Liver (tissue), 9 donors: ENCODE data around the gene PLEKHA6. TPM values are rescaled to one million over a fixed set of nuclear protein-coding genes. Genes with fewer than 3 reads are reported as not detected.
A peak's percentile ranks its signal among the peaks of the same experiment; 100 is the strongest.

Experiments
- DNase-seq: peaks from one replicate; pipeline ENCODE4 v3.0.0-alpha.2; 2017; ENCODE audit warnings: low spot score
- H3K27ac ChIP-seq, 2 donors: one replicate each; pipeline ENCODE4 v1.7.0; 2013; ENCODE audit warnings: inconsistent platforms in 2 of 2, low read length in 2 of 2, control low read depth in 1 of 2, low read depth in 1 of 2, mild to moderate bottlenecking in 1 of 2
- H3K27me3 ChIP-seq, 4 donors: one replicate each; pipeline versions ENCODE4 v1.6.1 to v1.7.0; 2013; ENCODE audit warnings: low read length in 3 of 4, inconsistent platforms in 1 of 4, mild to moderate bottlenecking in 1 of 4, moderate library complexity in 1 of 4; ENCODE audit not compliant: control insufficient read depth in 4 of 4, insufficient read depth in 4 of 4
- H3K36me3 ChIP-seq, 4 donors: one replicate each; pipeline versions ENCODE4 v1.6.1 to v1.7.0; 2013; ENCODE audit warnings: low read length in 3 of 4, mild to moderate bottlenecking in 3 of 4, low read depth in 1 of 4, moderate library complexity in 1 of 4; ENCODE audit not compliant: control insufficient read depth in 4 of 4, insufficient read depth in 3 of 4
- H3K4me1 ChIP-seq, 4 donors: one replicate each; pipeline versions ENCODE4 v1.6.1 to v1.7.0; 2013; ENCODE audit warnings: low read length in 3 of 4, mild to moderate bottlenecking in 3 of 4, moderate library complexity in 1 of 4; ENCODE audit not compliant: control insufficient read depth in 4 of 4, insufficient read depth in 4 of 4
- H3K4me3 ChIP-seq, 3 donors: one replicate each; pipeline versions ENCODE4 v1.6.1 to v1.7.0; 2013; ENCODE audit warnings: low read length in 3 of 3, control low read depth in 1 of 3, low read depth in 1 of 3, mild to moderate bottlenecking in 1 of 3
- H3K9ac ChIP-seq, 2 donors: one replicate each; pipeline ENCODE4 v1.7.0; 2013; ENCODE audit warnings: low read length in 2 of 2, mild to moderate bottlenecking in 2 of 2, moderate library complexity in 2 of 2, control low read depth in 1 of 2, low read depth in 1 of 2
- H3K9me3 ChIP-seq, 4 donors: one replicate each; pipeline versions ENCODE4 v1.6.1 to v1.7.0; 2013; ENCODE audit warnings: low read length in 3 of 4; ENCODE audit not compliant: control insufficient read depth in 4 of 4
- CTCF ChIP-seq: fragments of 150-350 bp; IDR thresholded peaks from 2 replicates; pipeline ENCODE4 v1.5.1; 2017; ENCODE audit warnings: improper control_type of control experiment, low read depth, low read length; ENCODE audit not compliant: missing input control
- FOXA2 ChIP-seq: IDR thresholded peaks from 2 replicates; pipeline ENCODE4 v1.6.1; 2016; ENCODE audit warnings: antibody characterized with exemption
- GABPA ChIP-seq, 2 donors: IDR thresholded peaks in 1 of 2; conservative IDR thresholded peaks in 1 of 2; 2 replicates each; pipeline ENCODE4 v1.6.1; 2016; ENCODE audit warnings: antibody characterized with exemption in 2 of 2, mild to moderate bottlenecking in 1 of 2, moderate library complexity in 1 of 2
- HNF4A ChIP-seq, 2 donors: conservative IDR thresholded peaks; 2 replicates each; pipeline ENCODE4 v1.6.1; 2016; ENCODE audit warnings: antibody characterized with exemption in 2 of 2, mild to moderate bottlenecking in 2 of 2
- HNF4G ChIP-seq: IDR thresholded peaks from 2 replicates; pipeline ENCODE4 v1.6.1; 2016; ENCODE audit warnings: antibody characterized with exemption
- JUND ChIP-seq, 2 donors: IDR thresholded peaks; 2 replicates each; pipeline ENCODE4 v1.6.1; 2016; ENCODE audit warnings: antibody characterized with exemption in 2 of 2
- NR2F2 ChIP-seq: IDR thresholded peaks from 2 replicates; pipeline ENCODE4 v1.6.1; 2016; ENCODE audit warnings: antibody characterized with exemption
- RAD21 ChIP-seq, 2 donors: IDR thresholded peaks; 2 replicates each; pipeline ENCODE4 v1.6.1; 2016; ENCODE audit warnings: antibody characterized with exemption in 2 of 2, mild to moderate bottlenecking in 2 of 2
- RXRA ChIP-seq, 2 donors: IDR thresholded peaks; 2 replicates each; pipeline ENCODE4 v1.6.1; 2017 to 2018; ENCODE audit warnings: antibody characterized with exemption in 2 of 2, mild to moderate bottlenecking in 1 of 2
- SP1 ChIP-seq: IDR thresholded peaks from 2 replicates; pipeline ENCODE4 v1.6.1; 2018; ENCODE audit warnings: antibody characterized with exemption, mild to moderate bottlenecking
- TAF1 ChIP-seq: conservative IDR thresholded peaks from 2 replicates; pipeline ENCODE4 v1.6.1; 2016; ENCODE audit warnings: antibody characterized with exemption, mild to moderate bottlenecking
- YY1 ChIP-seq: IDR thresholded peaks from 2 replicates; pipeline ENCODE4 v1.6.1; 2016; ENCODE audit warnings: antibody characterized with exemption, mild to moderate bottlenecking
- ZBTB33 ChIP-seq: IDR thresholded peaks from 2 replicates; pipeline ENCODE4 v1.6.1; 2016; ENCODE audit warnings: antibody characterized with exemption
- WGBS: extraction: QIAGEN DNeasy Blood & Tissue Kit; methylation state at CpG from one replicate; pipeline ENCODE4 v1.1.7; 2013; 5-methylcytosine and 5-hydroxymethylcytosine counted together
- polyA plus RNA-seq, 2 donors: library from polyadenylated mRNA; stranded (reverse) in 1 of 2; unstranded in 1 of 2; fragments of 200-250 nt in 1 of 2; fragments of >200 nt in 1 of 2; fragmentation: Nextera tagmentation in 1 of 2; extraction: Ambion mirVana in 1 of 2; gene quantifications; one replicate each; pipeline versions ENCODE4 v1.2.1 to v1.2.3, GENCODE V29; 2013 to 2015
- total RNA-seq, 2 donors: library from RNA; depleted of rRNA; stranded (reverse); fragments of >200 nt; gene quantifications; one replicate each; pipeline ENCODE4 v1.2.3, GENCODE V29; 2014
- TF ChIP-seq, protein P1 (sequence below): IDR thresholded peaks from 2 replicates; pipeline ENCODE4 v1.6.1; 2016; ENCODE audit warnings: antibody characterized with exemption
- TF ChIP-seq, protein P2 (sequence below): IDR thresholded peaks from 2 replicates; pipeline ENCODE4 v1.6.1; 2016; ENCODE audit warnings: antibody characterized with exemption, mild to moderate bottlenecking
- donor health status: healthy.
- donor health status: healthy.
- donor health status: healthy.
- donor health status: healthy.
- donor health status: healthy.

The PLEKHA6 gene
- total and polyA plus RNA-seq, 4 donors = 5.3 to 12.8 (median 7.6) TPM

- TF ChIP-seq FOXA2 (no peak), HNF4G (no peak), CTCF (peak; percentile 64), GABPA (IDR thresholded peaks at IDR 0.05 in 1 of 2, conservative IDR thresholded peaks at IDR 0.05 in 1 of 2) (no peak), YY1 (no peak), JUND (IDR thresholded peaks at IDR 0.05) (no peak), NR2F2 (no peak), RAD21 (IDR thresholded peaks at IDR 0.05) (peak; percentile 84 to 93), TAF1 (no peak), RXRA (IDR thresholded peaks at IDR 0.05) (no peak), HNF4A (conservative IDR thresholded peaks at IDR 0.05) (no peak), SP1 (no peak), ZBTB33 (no peak)
- TF ChIP-seq, protein P1, sequence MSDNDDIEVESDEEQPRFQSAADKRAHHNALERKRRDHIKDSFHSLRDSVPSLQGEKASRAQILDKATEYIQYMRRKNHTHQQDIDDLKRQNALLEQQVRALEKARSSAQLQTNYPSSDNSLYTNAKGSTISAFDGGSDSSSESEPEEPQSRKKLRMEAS = no peak
- TF ChIP-seq, protein P2, sequence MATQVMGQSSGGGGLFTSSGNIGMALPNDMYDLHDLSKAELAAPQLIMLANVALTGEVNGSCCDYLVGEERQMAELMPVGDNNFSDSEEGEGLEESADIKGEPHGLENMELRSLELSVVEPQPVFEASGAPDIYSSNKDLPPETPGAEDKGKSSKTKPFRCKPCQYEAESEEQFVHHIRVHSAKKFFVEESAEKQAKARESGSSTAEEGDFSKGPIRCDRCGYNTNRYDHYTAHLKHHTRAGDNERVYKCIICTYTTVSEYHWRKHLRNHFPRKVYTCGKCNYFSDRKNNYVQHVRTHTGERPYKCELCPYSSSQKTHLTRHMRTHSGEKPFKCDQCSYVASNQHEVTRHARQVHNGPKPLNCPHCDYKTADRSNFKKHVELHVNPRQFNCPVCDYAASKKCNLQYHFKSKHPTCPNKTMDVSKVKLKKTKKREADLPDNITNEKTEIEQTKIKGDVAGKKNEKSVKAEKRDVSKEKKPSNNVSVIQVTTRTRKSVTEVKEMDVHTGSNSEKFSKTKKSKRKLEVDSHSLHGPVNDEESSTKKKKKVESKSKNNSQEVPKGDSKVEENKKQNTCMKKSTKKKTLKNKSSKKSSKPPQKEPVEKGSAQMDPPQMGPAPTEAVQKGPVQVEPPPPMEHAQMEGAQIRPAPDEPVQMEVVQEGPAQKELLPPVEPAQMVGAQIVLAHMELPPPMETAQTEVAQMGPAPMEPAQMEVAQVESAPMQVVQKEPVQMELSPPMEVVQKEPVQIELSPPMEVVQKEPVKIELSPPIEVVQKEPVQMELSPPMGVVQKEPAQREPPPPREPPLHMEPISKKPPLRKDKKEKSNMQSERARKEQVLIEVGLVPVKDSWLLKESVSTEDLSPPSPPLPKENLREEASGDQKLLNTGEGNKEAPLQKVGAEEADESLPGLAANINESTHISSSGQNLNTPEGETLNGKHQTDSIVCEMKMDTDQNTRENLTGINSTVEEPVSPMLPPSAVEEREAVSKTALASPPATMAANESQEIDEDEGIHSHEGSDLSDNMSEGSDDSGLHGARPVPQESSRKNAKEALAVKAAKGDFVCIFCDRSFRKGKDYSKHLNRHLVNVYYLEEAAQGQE = no peak
- Histone ChIP-seq H3K4me3 (no peak overlapping the region), H3K4me1 (peaks cover 11 to 75% (median 62%) of the 10 kb centered on the region in 4 donors), H3K9me3 (no peaks in the 10 kb centered on the region), H3K36me3 (peaks cover 0 to 5% (median 4%) of the 10 kb centered on the region in 4 donors), H3K27ac (peak overlapping the region; percentile 23 to 72), H3K27me3 (no peaks in the 10 kb centered on the region), H3K9ac (no peak overlapping the region)
- peak; percentile 61 for DNase-seq
- 76% methylated on average over 7 of the region's 7 CpGs for WGBS
Observed at GRCh38 chr1:204258213-204259115, 101.3 kb downstream of the PLEKHA6 start.
